Gastroesophageal sphincter (tissue), 4 donors: Measurements from ENCODE around the gene ASTL. TPM values are rescaled to one million over a fixed set of nuclear protein-coding genes. Genes with fewer than 3 reads are reported as not detected.

Experiments used
- ATAC-seq: fragments of 150-250 bp; one replicate; pipeline ENCODE4 v1.9.1; 2016; ENCODE audit warnings: mild to moderate bottlenecking, moderate library complexity
- H3K27ac ChIP-seq, 4 donors: fragments of 200-600 bp; sonication (generic) in 3 of 4; 1 replicate in 3 of 4; 2 replicates in 1 of 4; pipeline ENCODE4 v1.5.1; 2016 to 2019
- H3K27me3 ChIP-seq: fragments of 200-600 bp; sonication (generic); one replicate; pipeline ENCODE4 v1.5.1; 2019
- H3K36me3 ChIP-seq, 2 donors: fragments of 200-600 bp; sonication (generic); one replicate each; pipeline ENCODE4 v1.5.1; 2019; ENCODE audit warnings: control low read depth in 1 of 2
- H3K4me1 ChIP-seq, 3 donors: fragments of 200-600 bp; sonication (generic); 1 replicate in 2 of 3; 2 replicates in 1 of 3; pipeline ENCODE4 v1.5.1; 2016 to 2019; ENCODE audit warnings: control low read depth in 2 of 3
- H3K4me3 ChIP-seq, 2 donors: fragments of 200-600 bp; sonication (generic); one replicate each; pipeline ENCODE4 v1.5.1; 2019; ENCODE audit warnings: mild to moderate bottlenecking in 1 of 2, moderate library complexity in 1 of 2
- H3K9me3 ChIP-seq, 3 donors: fragments of 200-600 bp; sonication (generic); one replicate each; pipeline ENCODE4 v1.5.1; 2017 to 2019; ENCODE audit warnings: control low read depth in 2 of 3
- CTCF ChIP-seq, 4 experiments: fragments of 200-600 bp in 2 of 4; fragments of 450-650 bp in 2 of 4; sonication (generic) in 1 of 4; IDR thresholded peaks; one replicate each; pipeline ENCODE4 v1.5.1; 2017 to 2019; ENCODE audit warnings: antibody characterized with exemption in 4 of 4, mild to moderate bottlenecking in 2 of 4, moderate library complexity in 2 of 4
- EP300 ChIP-seq: sonication (generic); formaldehyde crosslinking; IDR thresholded peaks from one replicate; pipeline ENCODE4 v1.6.1; 2017; ENCODE audit warnings: antibody characterized with exemption, mild to moderate bottlenecking
- POLR2A ChIP-seq, 2 donors: fragments of 450-650 bp; IDR thresholded peaks; one replicate each; pipeline ENCODE4 v1.6.1; 2017; ENCODE audit warnings: antibody characterized with exemption in 2 of 2, mild to moderate bottlenecking in 2 of 2, moderate library complexity in 1 of 2
- POLR2AphosphoS5 ChIP-seq: sonication (generic); formaldehyde crosslinking; IDR thresholded peaks from one replicate; pipeline ENCODE4 v1.6.1; 2017; ENCODE audit warnings: antibody characterized with exemption
- WGBS, 2 donors: methylation state at CpG; one replicate each; pipeline ENCODE4 v1.1.5; 2018; ENCODE audit warnings: low coverage in 1 of 2; 5-methylcytosine and 5-hydroxymethylcytosine counted together
- total RNA-seq, 4 donors: library from RNA; depleted of rRNA; stranded (reverse); fragments of >200 nt; gene quantifications; one replicate each; pipeline ENCODE4 v1.1.0, GENCODE V29; 2016

The ASTL gene
- total RNA-seq, 4 donors from 2014 or later: not detected

GRCh38 chr2:96097441-96097840 lies 40.9 kb downstream of the ASTL start:
- TF ChIP-seq POLR2AphosphoS5: no peak
- no peak for TF ChIP-seq CTCF (IDR thresholded peaks at IDR 0.05)
- no peak for TF ChIP-seq POLR2A (IDR thresholded peaks at IDR 0.05)
- TF ChIP-seq EP300: no peak
- 79 to 94% methylated on average over 4 to 5 of the region's 5 CpGs for WGBS, 2 donors
- no peak overlapping the region for H3K27ac ChIP-seq
- H3K27me3 ChIP-seq: peaks cover under 1% of the 10 kb centered on the region
- ATAC-seq: no peak
- no peaks in the 10 kb centered on the region for H3K36me3 ChIP-seq
- H3K4me1 ChIP-seq: peaks cover 0 to 19% (median 6%) of the 10 kb centered on the region in 3 donors
- no peaks in the 10 kb centered on the region for H3K9me3 ChIP-seq
- H3K4me3 ChIP-seq: no peak overlapping the region

- no peaks in the 10 kb centered on the region for H3K9me3 ChIP-seq
- WGBS, 2 donors: 74 to 100% methylated on average over 1 to 6 of the region's 7 CpGs
- ATAC-seq: no peak
- TF ChIP-seq POLR2A (IDR thresholded peaks at IDR 0.05): no peak
- H3K4me1 ChIP-seq: peaks cover 0 to 19% (median 6%) of the 10 kb centered on the region in 3 donors
- no peaks in the 10 kb centered on the region for H3K36me3 ChIP-seq
- no peak overlapping the region for H3K27ac ChIP-seq
- no peak overlapping the region for H3K4me3 ChIP-seq
- H3K27me3 ChIP-seq: peaks cover 15% of the 10 kb centered on the region
Observed at GRCh38 chr2:96095116-96095636, 43.1 kb downstream of the ASTL start.

- H3K4me1 ChIP-seq: peaks cover 0 to 7% (median 5%) of the 10 kb centered on the region in 3 donors
Observed at GRCh38 chr2:96093528-96093927, 44.8 kb downstream of the ASTL start.

GRCh38 chr2:96092951-96093350 lies 45.4 kb downstream of the ASTL start:
- H3K9me3 ChIP-seq: no peaks in the 10 kb centered on the region
- no peak overlapping the region for H3K27ac ChIP-seq
- 70 to 85% methylated on average over 3 of the region's 3 CpGs for WGBS, 2 donors
- ATAC-seq: no peak
- TF ChIP-seq CTCF (IDR thresholded peaks at IDR 0.05) (no peak), POLR2AphosphoS5 (no peak), EP300 (no peak), POLR2A (IDR thresholded peaks at IDR 0.05) (no peak)
- H3K4me1 ChIP-seq: peaks cover 0 to 2% (median 0%) of the 10 kb centered on the region in 3 donors
- H3K27me3 ChIP-seq: peaks cover 34% of the 10 kb centered on the region
- H3K36me3 ChIP-seq: no peaks in the 10 kb centered on the region
- H3K4me3 ChIP-seq: no peak overlapping the region

More at GRCh38 chr2:96093528-96093927, 44.8 kb downstream of the ASTL start:
- no peak for TF ChIP-seq POLR2A (IDR thresholded peaks at IDR 0.05)
- TF ChIP-seq EP300: no peak
- no peak for TF ChIP-seq POLR2AphosphoS5
- no peak for TF ChIP-seq CTCF (IDR thresholded peaks at IDR 0.05)
- no peak overlapping the region for H3K4me3 ChIP-seq
- no peaks in the 10 kb centered on the region for H3K36me3 ChIP-seq
- H3K27ac ChIP-seq: no peak overlapping the region
- H3K9me3 ChIP-seq: no peaks in the 10 kb centered on the region
- no peak for ATAC-seq
- H3K27me3 ChIP-seq: peaks cover 31% of the 10 kb centered on the region
- 96 to 100% methylated on average over 1 to 3 of the region's 4 CpGs for WGBS, 2 donors

- ATAC-seq: no peak
- no peak overlapping the region for H3K27ac ChIP-seq
- no peaks in the 10 kb centered on the region for H3K36me3 ChIP-seq
- H3K9me3 ChIP-seq: no peaks in the 10 kb centered on the region
- H3K27me3 ChIP-seq: peaks cover 34% of the 10 kb centered on the region
- TF ChIP-seq POLR2AphosphoS5 (no peak), POLR2A (IDR thresholded peaks at IDR 0.05) (no peak), EP300 (no peak), CTCF (IDR thresholded peaks at IDR 0.05) (no peak)
- WGBS, 2 donors: 82% methylated on average over 4 of the region's 4 CpGs; no CpG with 5 or more reads in 1 of the 2 donors
- no peak overlapping the region for H3K4me3 ChIP-seq
- no peaks in the 10 kb centered on the region for H3K4me1 ChIP-seq
Observed at GRCh38 chr2:96092573-96092877, 45.8 kb downstream of the ASTL start.
